Natural killer cell (primary cell): ENCODE results near the gene PCBP3. TPM values are rescaled to one million over a fixed set of nuclear protein-coding genes. Genes with fewer than 3 reads are reported as not detected.
"Not testable (repeated sequence)": the region's sequence is repeated elsewhere in the genome, so short reads cannot be mapped to it uniquely, and the experiment has no call there.

ENCODE experiments used
- ATAC-seq, 3 donors: fragments of 150-1000 bp in 2 of 3; fragments of 200-7000 bp in 1 of 3; cut with Tn5 transposase; 1 replicate in 1 of 3; 2 replicates in 2 of 3; pipeline ENCODE4 v1.10.0; 2021; ENCODE audit warnings: mild to moderate bottlenecking in 2 of 3, moderate library complexity in 2 of 3
- DNase-seq, 2 donors: peaks; one replicate each; pipeline versions ENCODE4 v3.0.0 to v3.0.0-alpha.2; 2013 to 2021; ENCODE audit warnings: mixed read lengths in 1 of 2
- H3K27ac ChIP-seq: one replicate; pipeline ENCODE4 v1.5.1; 2013; ENCODE audit warnings: mild to moderate bottlenecking, low read length
- H3K27me3 ChIP-seq: one replicate; pipeline ENCODE4 v1.6.1; 2013; ENCODE audit warnings: low read length; ENCODE audit not compliant: control insufficient read depth, insufficient read depth
- H3K36me3 ChIP-seq: one replicate; pipeline ENCODE4 v1.6.1; 2013; ENCODE audit warnings: low read length; ENCODE audit not compliant: control insufficient read depth, insufficient read depth
- H3K4me1 ChIP-seq: one replicate; pipeline ENCODE4 v1.6.1; 2013; ENCODE audit warnings: low read length; ENCODE audit not compliant: control insufficient read depth, insufficient read depth
- H3K4me3 ChIP-seq: one replicate; pipeline ENCODE4 v1.5.1; 2013; ENCODE audit warnings: low read length
- H3K9me3 ChIP-seq: one replicate; pipeline ENCODE4 v1.6.1; 2013; ENCODE audit warnings: low read length; ENCODE audit not compliant: control insufficient read depth, insufficient read depth
- H3K27ac Mint-ChIP-seq, 2 donors: one replicate each; pipeline ENCODE4 v1.8.0; 2022; ENCODE audit warnings: mild to moderate bottlenecking in 2 of 2, mixed read lengths in 2 of 2, moderate library complexity in 1 of 2
- H3K27me3 Mint-ChIP-seq, 2 donors: one replicate each; pipeline ENCODE4 v1.8.0; 2022; ENCODE audit warnings: low read depth in 2 of 2, mixed read lengths in 2 of 2
- H3K36me3 Mint-ChIP-seq: one replicate; pipeline ENCODE4 v1.8.0; 2022; ENCODE audit warnings: mixed read lengths
- H3K4me1 Mint-ChIP-seq, 2 donors: one replicate each; pipeline ENCODE4 v1.8.0; 2022; ENCODE audit warnings: mixed read lengths in 2 of 2
- H3K4me3 Mint-ChIP-seq: one replicate; pipeline ENCODE4 v1.8.0; 2022; ENCODE audit warnings: mild to moderate bottlenecking, moderate library complexity, mixed read lengths
- H3K9me3 Mint-ChIP-seq, 2 donors: one replicate each; pipeline ENCODE4 v1.8.0; 2022; ENCODE audit warnings: mixed read lengths in 2 of 2
- CTCF ChIP-seq: fragments of 200-600 bp; IDR thresholded peaks from one replicate; pipeline ENCODE4 v1.8.0; 2022; ENCODE audit warnings: antibody characterized with exemption
- WGBS: methylation state at CpG from one replicate; pipeline ENCODE4 v1.1.7; 2013; ENCODE audit warnings: missing lambda C conversion rate; ENCODE audit not compliant: insufficient coverage; 5-methylcytosine and 5-hydroxymethylcytosine counted together
- intact Hi-C: fragments of 100-400 bp; cut with micrococcal nuclease; formaldehyde crosslinking; loops from one replicate; pipeline ENCODE4 v1.14.2; 2022
- total RNA-seq, 4 donors: library from RNA; stranded (reverse); fragments of 120-200 nt in 1 of 4; gene quantifications; one replicate each; pipeline versions ENCODE4 v1.2.3 to v1.2.4, GENCODE V29; 2013 to 2022

PCBP3 gene
- total RNA-seq, 3 donors from 2014 or later (not counting 1 experiment from before 2014, with no cell fraction given) = 0.50 to 3.0 (median 0.52) TPM

GRCh38 chr21:45895778-45896370 lies 252.3 kb downstream of the PCBP3 start:
- intact Hi-C loops = no loop called here
- no peak overlapping the region for H3K27ac Mint-ChIP-seq

GRCh38 chr21:45896431-45896830 lies 252.9 kb downstream of the PCBP3 start:
- ATAC-seq, H3K4me3 ChIP-seq, H3K4me1 Mint-ChIP-seq, H3K9me3 Mint-ChIP-seq, H3K27me3 ChIP-seq, intact Hi-C loops, H3K36me3 Mint-ChIP-seq, DNase-seq, H3K36me3 ChIP-seq, H3K27ac Mint-ChIP-seq, H3K9me3 ChIP-seq, H3K4me3 Mint-ChIP-seq, H3K27ac ChIP-seq, H3K27me3 Mint-ChIP-seq: not testable (repeated sequence)
- 87% methylated on average over 18 of the region's 18 CpGs for WGBS
- H3K4me1 ChIP-seq = peaks cover 16% of the 10 kb centered on the region

More at GRCh38 chr21:45895778-45896370, 252.3 kb downstream of the PCBP3 start:
- no peak for TF ChIP-seq CTCF
- Histone ChIP-seq H3K4me1 (peaks cover 16% of the 10 kb centered on the region), H3K27ac (no peak overlapping the region), H3K9me3 (no peaks in the 10 kb centered on the region), H3K27me3 (no peaks in the 10 kb centered on the region), H3K36me3 (no peaks in the 10 kb centered on the region), H3K4me3 (no peak overlapping the region)
- Mint-ChIP-seq H3K27me3 (peaks cover 3% of the 10 kb centered on the region in 2 donors), H3K4me1 (peaks cover 0 to 10% of the 10 kb centered on the region in 2 donors), H3K4me3 (no peak overlapping the region), H3K9me3 (no peaks in the 10 kb centered on the region), H3K36me3 (no peaks in the 10 kb centered on the region)
- no peak for DNase-seq
- no peak for ATAC-seq
- WGBS = 95% methylated on average over 17 of the region's 17 CpGs

GRCh38 chr21:45897191-45898027 lies 253.9 kb downstream of the PCBP3 start:
- Histone ChIP-seq H3K27me3 (no peaks in the 10 kb centered on the region), H3K4me1 (peaks cover 6% of the 10 kb centered on the region), H3K9me3 (no peaks in the 10 kb centered on the region), H3K4me3 (no peak overlapping the region), H3K27ac (no peak overlapping the region), H3K36me3 (no peaks in the 10 kb centered on the region)
- 91% methylated on average over 25 of the region's 25 CpGs for WGBS
- intact Hi-C loops = no loop called here
- ATAC-seq = no peak
- Mint-ChIP-seq H3K9me3 (no peaks in the 10 kb centered on the region), H3K36me3 (no peaks in the 10 kb centered on the region), H3K4me3 (no peak overlapping the region), H3K27ac (no peak overlapping the region), H3K27me3 (peaks cover 0 to 3% of the 10 kb centered on the region in 2 donors), H3K4me1 (peaks cover 0 to under 1% of the 10 kb centered on the region in 2 donors)
- DNase-seq = no peak
- no peak for TF ChIP-seq CTCF

- H3K36me3 Mint-ChIP-seq = no peaks in the 10 kb centered on the region
- Histone ChIP-seq H3K27me3 (no peaks in the 10 kb centered on the region), H3K27ac (no peak overlapping the region), H3K9me3 (no peaks in the 10 kb centered on the region), H3K4me3 (no peak overlapping the region), H3K4me1 (peaks cover under 1% of the 10 kb centered on the region), H3K36me3 (no peaks in the 10 kb centered on the region)
- H3K27me3 Mint-ChIP-seq = peaks cover 0 to under 1% of the 10 kb centered on the region in 2 donors
- no peak overlapping the region for H3K27ac Mint-ChIP-seq
- no peaks in the 10 kb centered on the region for H3K9me3 Mint-ChIP-seq
- intact Hi-C loops = no loop called here
- no peak for ATAC-seq
- no peak for TF ChIP-seq CTCF
- WGBS = 87% methylated on average over 8 of the region's 8 CpGs
- no peak overlapping the region for H3K4me3 Mint-ChIP-seq
- DNase-seq = no peak
- no peaks in the 10 kb centered on the region for H3K4me1 Mint-ChIP-seq
Measured at GRCh38 chr21:45898028-45898350, 254.5 kb downstream of the PCBP3 start.
